Measurements from ENCODE around the gene ARID3B.

Gene ARID3B, protein sequence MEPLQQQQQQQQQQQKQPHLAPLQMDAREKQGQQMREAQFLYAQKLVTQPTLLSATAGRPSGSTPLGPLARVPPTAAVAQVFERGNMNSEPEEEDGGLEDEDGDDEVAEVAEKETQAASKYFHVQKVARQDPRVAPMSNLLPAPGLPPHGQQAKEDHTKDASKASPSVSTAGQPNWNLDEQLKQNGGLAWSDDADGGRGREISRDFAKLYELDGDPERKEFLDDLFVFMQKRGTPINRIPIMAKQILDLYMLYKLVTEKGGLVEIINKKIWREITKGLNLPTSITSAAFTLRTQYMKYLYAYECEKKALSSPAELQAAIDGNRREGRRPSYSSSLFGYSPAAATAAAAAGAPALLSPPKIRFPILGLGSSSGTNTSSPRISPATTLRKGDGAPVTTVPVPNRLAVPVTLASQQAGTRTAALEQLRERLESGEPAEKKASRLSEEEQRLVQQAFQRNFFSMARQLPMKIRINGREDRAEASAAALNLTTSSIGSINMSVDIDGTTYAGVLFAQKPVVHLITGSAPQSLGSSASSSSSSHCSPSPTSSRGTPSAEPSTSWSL

DNA sequence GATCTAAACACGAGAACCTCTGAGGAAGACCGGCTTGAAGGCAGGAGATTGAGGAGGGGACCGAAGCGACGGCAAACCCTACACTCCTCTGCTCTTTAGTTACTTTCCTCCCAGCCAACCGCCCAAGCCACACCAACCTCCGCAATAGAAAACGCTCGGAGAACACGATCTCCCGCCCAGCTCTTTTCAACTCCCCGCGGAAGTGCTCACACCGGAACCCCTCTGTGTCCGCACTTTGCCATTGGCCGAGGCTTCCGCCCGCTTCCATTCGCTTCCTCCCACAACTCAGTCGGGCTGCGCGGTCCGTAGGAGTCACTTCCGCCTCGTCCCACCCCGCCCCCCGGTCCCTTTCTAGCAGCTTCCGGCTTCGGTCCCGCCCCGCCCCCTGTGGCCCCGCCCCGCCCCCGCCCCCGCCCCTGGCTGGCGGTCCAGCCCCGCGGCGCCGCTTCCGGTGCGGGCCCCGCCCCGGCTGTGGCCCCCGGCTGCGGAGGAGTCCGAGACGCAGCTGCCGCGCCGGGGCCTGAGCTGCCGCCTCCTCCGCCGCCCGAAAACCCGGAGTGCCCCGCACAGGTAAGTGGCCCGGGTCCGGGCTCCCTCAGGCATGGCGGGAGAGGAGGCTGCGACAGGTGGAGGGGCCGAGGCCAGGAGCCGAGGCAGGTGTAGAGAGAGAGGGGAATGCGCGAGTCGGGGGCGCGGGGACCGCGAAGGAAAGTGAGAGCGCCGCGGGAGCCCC is at the start of gene ARID3B:
Gene ARID3B (plus strand): TSS at position 460 of the 733 bp plus-strand sequence. CDS start 2,717 bp downstream, outside the sequence.
- in situ Hi-C loops (cut with MboI; ENCODE audit: low sequenced_read_pairs, unreplicated experiment): no loop called here
- TF ChIP-seq, protein P1, sequence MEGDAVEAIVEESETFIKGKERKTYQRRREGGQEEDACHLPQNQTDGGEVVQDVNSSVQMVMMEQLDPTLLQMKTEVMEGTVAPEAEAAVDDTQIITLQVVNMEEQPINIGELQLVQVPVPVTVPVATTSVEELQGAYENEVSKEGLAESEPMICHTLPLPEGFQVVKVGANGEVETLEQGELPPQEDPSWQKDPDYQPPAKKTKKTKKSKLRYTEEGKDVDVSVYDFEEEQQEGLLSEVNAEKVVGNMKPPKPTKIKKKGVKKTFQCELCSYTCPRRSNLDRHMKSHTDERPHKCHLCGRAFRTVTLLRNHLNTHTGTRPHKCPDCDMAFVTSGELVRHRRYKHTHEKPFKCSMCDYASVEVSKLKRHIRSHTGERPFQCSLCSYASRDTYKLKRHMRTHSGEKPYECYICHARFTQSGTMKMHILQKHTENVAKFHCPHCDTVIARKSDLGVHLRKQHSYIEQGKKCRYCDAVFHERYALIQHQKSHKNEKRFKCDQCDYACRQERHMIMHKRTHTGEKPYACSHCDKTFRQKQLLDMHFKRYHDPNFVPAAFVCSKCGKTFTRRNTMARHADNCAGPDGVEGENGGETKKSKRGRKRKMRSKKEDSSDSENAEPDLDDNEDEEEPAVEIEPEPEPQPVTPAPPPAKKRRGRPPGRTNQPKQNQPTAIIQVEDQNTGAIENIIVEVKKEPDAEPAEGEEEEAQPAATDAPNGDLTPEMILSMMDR (IDR thresholded peaks at IDR 0.05; ENCODE audit: borderline replicate concordance, control extremely low read depth, extremely low read depth, insufficient read depth, missing control alignments): no peak
- DNase-seq (ENCODE audit: low spot score): peak; percentile 95

DNA sequence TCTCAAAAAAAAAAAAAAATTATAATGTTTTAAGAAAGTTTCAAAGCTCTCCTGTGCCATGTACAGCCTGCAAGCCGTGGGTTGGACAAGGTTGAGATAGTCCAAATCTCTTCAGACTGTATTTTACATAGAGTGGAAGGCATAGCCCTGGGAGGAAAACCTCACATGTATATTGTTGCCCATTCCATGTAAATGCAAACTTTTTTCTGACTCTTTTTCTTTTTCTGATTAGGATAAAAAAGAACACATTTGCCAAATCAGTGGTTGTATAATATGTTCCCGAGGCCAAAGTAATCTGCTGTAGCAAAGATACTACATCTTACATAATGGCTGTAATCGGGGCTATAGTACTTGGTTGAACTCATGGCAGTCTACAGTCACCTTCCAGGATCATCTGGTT is 44.4 kb upstream of the ARID3B start:
- no peak for DNase-seq (ENCODE audit: low spot score)
- in situ Hi-C loops (cut with MboI; ENCODE audit: low sequenced_read_pairs, unreplicated experiment): no loop called here
- TF ChIP-seq, protein P1 (IDR thresholded peaks at IDR 0.05; ENCODE audit: borderline replicate concordance, control extremely low read depth, extremely low read depth, insufficient read depth, missing control alignments): no peak

DNA sequence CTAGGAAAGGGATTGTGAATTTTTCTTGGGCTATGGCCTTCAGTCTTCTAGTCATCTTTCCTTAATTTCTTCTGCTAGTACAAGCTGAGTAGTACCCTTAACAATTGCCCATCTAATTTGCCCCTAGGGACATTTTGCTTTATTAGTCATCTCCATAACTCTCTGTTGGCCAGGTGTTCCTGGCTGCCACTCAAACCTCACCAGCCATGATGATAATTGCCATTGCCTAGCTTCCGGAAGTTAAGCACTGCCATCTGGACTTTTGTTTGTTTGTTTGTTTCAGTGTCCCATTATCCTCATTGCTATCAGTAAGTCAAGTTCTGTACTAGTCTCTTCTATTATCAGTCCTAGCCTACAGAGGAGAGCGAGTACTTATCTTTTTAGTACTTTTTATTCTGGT is 43.4 kb upstream of the ARID3B start:
- TF ChIP-seq, protein P1 (IDR thresholded peaks at IDR 0.05; ENCODE audit: borderline replicate concordance, control extremely low read depth, extremely low read depth, insufficient read depth, missing control alignments): no peak
- DNase-seq (ENCODE audit: low spot score): no peak
- in situ Hi-C loops (cut with MboI; ENCODE audit: low sequenced_read_pairs, unreplicated experiment): no loop called here

DNA sequence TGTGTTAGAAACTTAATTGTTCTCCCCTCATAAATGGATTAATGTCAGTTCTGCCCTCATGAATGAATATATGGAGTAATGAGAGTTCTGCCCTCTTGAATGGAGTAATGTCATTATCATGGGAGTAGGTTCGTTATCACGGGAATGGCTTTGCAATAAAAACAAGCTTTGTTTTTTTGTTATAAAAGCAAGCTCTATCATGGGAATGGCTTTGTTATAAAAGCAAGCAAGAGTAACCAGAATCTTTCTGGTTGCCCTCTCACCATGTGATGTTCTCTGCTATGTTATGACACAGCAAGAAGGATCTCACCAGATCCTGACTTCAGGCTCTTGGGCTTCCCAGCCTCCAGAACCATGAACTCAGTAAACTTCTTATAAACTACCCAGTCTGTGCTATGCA is 41.7 kb upstream of the ARID3B start:
- in situ Hi-C loops (cut with MboI; ENCODE audit: low sequenced_read_pairs, unreplicated experiment): no loop called here

DNA sequence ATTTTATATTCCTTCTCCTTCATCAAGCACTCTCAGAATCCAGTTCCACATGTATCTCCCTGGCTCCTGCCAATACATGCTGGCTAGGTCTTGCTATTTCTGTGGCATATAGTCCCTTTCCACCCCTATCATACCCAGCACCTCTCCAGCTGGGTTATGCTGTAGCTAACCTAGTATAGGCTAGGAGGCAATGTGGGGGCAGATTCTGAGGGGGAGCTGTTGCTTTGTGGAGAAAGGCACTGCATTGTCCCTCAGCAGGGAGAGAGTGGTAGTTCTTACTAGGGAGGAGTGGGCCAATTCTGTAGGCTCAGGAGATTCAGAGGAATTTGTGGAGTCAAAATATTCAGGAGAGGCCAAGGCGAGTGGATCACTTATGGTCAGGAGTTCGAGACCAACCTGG is 40.6 kb upstream of the ARID3B start:
- TF ChIP-seq, protein P1 (IDR thresholded peaks at IDR 0.05; ENCODE audit: borderline replicate concordance, control extremely low read depth, extremely low read depth, insufficient read depth, missing control alignments): no peak
- no peak for DNase-seq (ENCODE audit: low spot score)
- in situ Hi-C loops (cut with MboI; ENCODE audit: low sequenced_read_pairs, unreplicated experiment): no loop called here

More for the DNA sequence above, 41.7 kb upstream of the ARID3B start:
- TF ChIP-seq, protein P1 (IDR thresholded peaks at IDR 0.05; ENCODE audit: borderline replicate concordance, control extremely low read depth, extremely low read depth, insufficient read depth, missing control alignments): no peak
- no peak for DNase-seq (ENCODE audit: low spot score)

DNA sequence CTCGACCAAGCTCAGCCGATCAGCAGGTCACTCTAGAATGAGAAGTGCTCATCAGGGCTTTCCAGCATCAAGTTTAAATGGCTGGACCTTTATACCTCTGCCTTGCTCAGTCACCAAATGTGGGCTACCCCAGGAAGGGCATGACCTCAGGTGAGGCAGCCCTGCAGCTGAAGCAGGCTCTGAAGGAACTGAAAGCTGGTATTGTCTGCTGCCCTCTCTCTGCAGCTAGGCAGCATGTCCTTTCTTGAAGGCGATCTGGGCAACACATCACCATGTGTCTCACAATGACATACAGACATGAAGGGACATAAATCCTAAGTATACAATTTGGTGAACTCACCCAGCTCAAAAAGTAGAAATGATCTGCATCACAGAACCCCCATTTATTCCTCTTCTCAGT is 38.7 kb upstream of the ARID3B start:
- DNase-seq (ENCODE audit: low spot score): no peak
- TF ChIP-seq, protein P1 (IDR thresholded peaks at IDR 0.05; ENCODE audit: borderline replicate concordance, control extremely low read depth, extremely low read depth, insufficient read depth, missing control alignments): no peak
- in situ Hi-C loops (cut with MboI; ENCODE audit: low sequenced_read_pairs, unreplicated experiment): no loop called here
